A673 (cell line): ENCODE measurements around the gene CXCL6.

Experiments used
- CTCF ChIP-seq: fragments of 300-800, 200-600 bp; sonication (generic); conservative IDR thresholded peaks from 2 replicates; pipeline ENCODE4 v1.5.1; 2017; ENCODE audit warnings: low read depth, mild to moderate bottlenecking, antibody characterized with exemption, low read length, moderate library complexity, mixed read lengths
- EZH2 ChIP-seq: fragments of 200-600 bp; sonication (generic); IDR thresholded peaks from 2 replicates; pipeline ENCODE4 v1.6.1; 2017; ENCODE audit warnings: borderline replicate concordance, low read depth, mild to moderate bottlenecking, mixed read lengths, antibody characterized with exemption, low read length; ENCODE audit not compliant: poor library complexity, severe bottlenecking

- no peak for TF ChIP-seq CTCF
- no peak for TF ChIP-seq EZH2
These were observed 24.6 kb upstream of the CXCL6 start for GRCh38 chr4:73811841-73812240.
